ENCODE data around the gene ANK2. TPM values are rescaled to one million over a fixed set of nuclear protein-coding genes. Genes with fewer than 3 reads are reported as not detected.
"Not testable (repeated sequence)": the region's sequence is repeated elsewhere in the genome, so short reads cannot be mapped to it uniquely, and the experiment has no call there.

Gene ANK2
- total RNA-seq, 1 experiment from 2014 or later = 0.08 TPM

DNA sequence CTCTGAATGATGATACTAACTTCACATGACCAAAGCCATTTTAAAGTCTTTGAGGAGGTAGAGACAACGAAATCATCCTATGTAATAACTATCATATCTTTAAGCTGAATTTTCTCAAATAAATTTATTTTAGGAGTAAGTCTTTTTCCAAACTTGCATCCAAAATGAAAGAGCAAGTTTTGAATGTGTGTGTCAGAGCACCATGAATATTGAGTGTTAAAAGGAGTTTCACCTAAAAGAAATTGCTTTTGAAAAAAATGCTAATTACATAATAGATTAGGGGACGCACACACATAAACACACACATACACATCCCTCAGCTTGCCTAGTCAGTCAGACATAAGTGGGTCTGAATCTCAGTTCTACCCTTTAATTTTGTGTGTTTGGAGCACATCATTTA, 1.9 kb downstream of the ANK2 start:
- no peak for DNase-seq (ENCODE audit: low spot score)

- DNase-seq (ENCODE audit: low spot score) = no peak
These were observed 3.0 kb downstream of the ANK2 start for GRCh38 chr4:113052379-113052951.

- DNase-seq (ENCODE audit: low spot score) = no peak
These were observed 4.4 kb downstream of the ANK2 start for GRCh38 chr4:113053883-113054282.

- DNase-seq (ENCODE audit: low spot score) = no peak
These were observed 6.9 kb downstream of the ANK2 start for GRCh38 chr4:113056318-113056717.

- peak; percentile 6 for DNase-seq (ENCODE audit: low spot score)
These were observed 8.4 kb downstream of the ANK2 start for GRCh38 chr4:113057891-113058290.

- no peak for DNase-seq (ENCODE audit: low spot score)
These were observed 10.2 kb downstream of the ANK2 start for GRCh38 chr4:113059449-113060182.

DNA sequence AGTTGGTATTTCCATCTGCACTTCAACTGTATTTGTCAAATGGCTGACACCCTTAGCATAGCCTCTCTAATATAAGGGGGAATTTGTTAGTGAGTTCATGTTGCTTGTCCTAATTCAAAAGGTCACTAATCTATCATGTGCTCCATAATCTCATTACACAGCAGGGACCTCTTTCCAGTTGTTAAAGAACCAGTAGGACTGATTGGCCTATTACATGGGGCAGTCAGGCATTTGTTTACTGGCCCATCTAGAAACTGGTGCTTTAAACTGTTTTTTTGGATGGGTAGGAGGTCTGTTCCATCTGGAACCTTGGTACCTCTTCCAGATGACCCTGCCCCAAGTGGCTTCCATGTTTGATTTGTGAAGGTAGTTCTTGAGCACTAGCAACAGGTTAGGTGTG, 11.4 kb downstream of the ANK2 start:
- no peak for DNase-seq (ENCODE audit: low spot score)

- no peak for DNase-seq (ENCODE audit: low spot score)
These were observed 14.8 kb downstream of the ANK2 start for GRCh38 chr4:113064244-113064643.

- DNase-seq (ENCODE audit: low spot score) = no peak
These were observed 16.2 kb downstream of the ANK2 start for GRCh38 chr4:113065629-113066028.

- not testable (repeated sequence) for DNase-seq (ENCODE audit: low spot score)
These were observed 19.3 kb downstream of the ANK2 start for GRCh38 chr4:113068771-113069170.

DNA sequence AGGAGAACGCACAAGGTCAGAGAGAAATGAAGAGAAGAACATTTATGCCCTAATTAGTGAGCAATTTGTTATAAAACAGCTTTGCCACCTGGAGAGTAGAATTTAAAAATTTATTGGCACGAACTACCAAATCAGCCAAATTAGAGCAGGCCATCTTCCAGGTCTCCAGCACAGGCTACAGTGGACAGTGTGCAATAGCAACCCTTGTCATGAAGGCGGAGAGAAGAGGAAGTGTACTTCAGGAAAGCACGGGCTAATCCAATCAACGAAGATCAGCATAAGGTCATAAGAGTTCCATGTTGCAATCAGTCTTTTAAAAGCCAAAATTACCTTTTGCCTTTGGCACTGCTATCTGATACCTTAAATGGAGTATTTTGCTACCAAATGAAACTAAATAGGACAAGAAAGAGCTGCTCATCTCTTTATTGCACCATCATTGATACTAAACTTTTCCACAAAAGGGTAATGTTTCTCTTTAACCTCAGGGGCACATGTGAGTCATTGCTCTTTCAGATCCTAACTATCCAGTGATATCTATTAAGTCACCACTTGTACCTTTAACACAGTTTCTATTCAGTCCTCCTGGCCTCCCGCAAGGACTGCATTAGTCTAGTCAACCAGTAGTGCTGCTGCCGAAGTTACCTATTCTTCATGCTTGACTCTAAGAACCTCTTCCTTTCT, 19.9 kb downstream of the ANK2 start:
- no peak for DNase-seq (ENCODE audit: low spot score)

DNA sequence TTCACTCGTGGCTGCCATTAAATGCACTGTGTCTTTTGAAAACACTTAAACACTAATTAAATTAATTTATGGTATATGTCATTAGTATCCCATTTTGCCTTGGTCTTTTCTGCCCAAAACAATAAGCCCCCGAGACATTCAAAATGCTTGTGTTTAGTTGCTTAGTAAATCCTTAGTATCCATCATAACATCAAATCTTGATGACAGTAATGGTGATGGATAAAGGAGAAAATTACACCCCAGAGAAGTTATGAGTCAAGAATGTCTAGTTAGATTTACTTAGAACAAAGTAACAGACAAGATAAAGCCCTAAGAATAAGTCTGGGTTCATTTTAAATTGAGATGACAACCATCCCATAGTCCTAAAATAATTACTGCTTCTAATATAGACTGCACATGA, 21.3 kb downstream of the ANK2 start:
- no peak for DNase-seq (ENCODE audit: low spot score)

GRCh38 chr4:113071274-113071673, 21.8 kb downstream of the ANK2 start:
- no peak for DNase-seq (ENCODE audit: low spot score)

- DNase-seq (ENCODE audit: low spot score) = no peak
These were observed 22.4 kb downstream of the ANK2 start for GRCh38 chr4:113071805-113072204.

DNA sequence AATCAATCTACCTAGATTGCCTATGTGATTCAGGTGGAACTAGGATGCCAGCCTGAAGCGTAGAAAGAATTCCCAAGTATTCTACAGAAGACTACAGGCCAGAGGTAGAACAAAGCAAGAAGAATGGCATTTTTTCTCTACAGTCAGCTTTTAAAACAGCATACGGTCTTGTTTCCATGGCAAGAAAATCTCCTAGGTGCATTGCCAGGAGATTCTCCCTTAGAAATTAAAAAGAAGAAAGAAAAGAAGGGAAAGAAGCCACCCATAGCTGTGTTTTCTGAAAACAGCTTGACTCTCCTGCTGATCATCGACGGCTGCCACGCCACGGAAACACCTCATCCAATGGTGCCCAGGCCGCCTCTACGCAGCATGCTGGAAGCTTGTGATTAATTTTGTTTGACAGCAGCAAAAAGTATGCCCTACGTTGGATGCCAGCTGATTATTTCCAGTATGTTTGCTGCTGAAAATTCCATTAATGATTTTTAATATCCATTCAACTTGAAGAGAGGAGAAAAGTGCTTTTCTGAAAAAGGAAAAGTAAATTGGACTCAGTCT, 24.1 kb downstream of the ANK2 start:
- no peak for DNase-seq (ENCODE audit: low spot score)

DNA sequence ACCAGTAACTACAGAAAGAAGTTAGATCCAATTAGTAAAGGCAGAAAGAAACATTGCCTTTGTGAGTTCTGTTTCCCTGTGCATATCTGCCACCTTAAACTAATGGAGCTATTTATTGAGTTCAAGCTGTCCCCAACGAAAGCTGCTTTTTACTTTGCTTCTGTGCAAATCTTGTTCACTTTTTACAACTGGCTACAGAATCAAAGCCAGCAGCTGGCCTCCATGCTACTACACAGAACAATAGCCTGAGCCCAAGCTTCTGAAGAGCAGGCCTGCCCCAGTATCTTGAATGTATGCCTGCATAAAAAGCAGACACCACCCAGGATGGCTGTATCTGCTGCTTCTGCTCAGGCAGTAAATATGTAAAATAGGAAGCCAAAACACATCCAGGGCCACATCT, 28.1 kb downstream of the ANK2 start:
- DNase-seq (ENCODE audit: low spot score) = no peak

DNA sequence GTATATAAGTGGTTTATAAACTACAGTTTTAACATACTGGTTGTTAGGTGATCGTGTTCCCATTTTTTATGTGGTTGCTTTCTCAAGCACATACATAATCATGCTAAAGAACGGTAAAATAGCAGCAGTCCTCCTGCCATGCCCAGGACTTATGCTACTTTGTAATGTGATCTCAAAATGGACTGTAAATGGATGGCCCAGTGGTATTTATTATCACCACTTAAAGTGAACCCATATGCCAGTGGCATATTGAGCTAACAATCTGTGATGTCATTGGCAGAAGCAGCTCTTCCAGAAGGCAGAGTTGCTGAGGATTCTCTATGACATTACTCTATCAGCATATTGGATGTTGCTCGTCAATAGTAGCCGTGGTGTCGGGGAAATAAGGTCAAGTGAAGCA, 28.6 kb downstream of the ANK2 start:
- no peak for DNase-seq (ENCODE audit: low spot score)

DNA sequence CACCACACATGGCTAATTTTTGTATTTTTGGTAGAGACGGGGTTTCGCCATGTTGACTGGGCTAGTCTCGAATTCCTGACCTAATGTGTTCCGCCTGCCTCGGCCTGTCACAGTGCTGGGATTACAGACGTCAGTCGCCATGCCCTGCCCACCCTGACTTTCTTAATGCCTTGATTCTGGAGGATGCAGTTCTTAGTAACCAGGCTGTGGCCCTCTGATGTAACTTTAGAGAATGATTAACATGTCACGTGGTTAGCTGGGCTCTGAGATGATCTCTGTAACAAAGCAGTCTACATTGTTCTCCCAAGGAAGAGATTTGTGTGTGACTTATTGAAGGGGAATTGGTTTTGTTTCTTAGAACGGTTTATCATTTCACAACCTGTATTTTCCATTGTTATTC, 30.6 kb downstream of the ANK2 start:
- DNase-seq (ENCODE audit: low spot score) = peak; percentile 63

DNA sequence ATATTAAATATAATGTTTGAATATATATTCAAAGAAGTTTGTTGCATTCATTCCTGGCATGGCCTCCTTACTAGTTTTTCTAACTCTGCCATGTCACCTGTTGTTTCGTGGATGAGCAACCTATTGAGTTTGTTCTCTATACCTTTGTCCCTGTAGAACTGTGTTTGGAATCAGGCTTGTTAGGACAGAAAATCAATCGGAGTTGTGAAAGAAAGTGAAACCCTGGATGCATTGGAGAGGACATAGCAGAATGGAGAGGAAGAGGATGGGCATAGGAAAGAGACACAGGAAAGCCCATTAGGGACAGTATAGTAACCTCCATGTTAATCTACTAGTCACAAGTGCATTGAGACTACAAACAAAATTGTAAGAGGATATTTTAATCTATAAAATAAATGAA, 31.2 kb downstream of the ANK2 start:
- no peak for DNase-seq (ENCODE audit: low spot score)

GRCh38 chr4:113083346-113083745, 33.9 kb downstream of the ANK2 start:
- DNase-seq (ENCODE audit: low spot score) = no peak

DNA sequence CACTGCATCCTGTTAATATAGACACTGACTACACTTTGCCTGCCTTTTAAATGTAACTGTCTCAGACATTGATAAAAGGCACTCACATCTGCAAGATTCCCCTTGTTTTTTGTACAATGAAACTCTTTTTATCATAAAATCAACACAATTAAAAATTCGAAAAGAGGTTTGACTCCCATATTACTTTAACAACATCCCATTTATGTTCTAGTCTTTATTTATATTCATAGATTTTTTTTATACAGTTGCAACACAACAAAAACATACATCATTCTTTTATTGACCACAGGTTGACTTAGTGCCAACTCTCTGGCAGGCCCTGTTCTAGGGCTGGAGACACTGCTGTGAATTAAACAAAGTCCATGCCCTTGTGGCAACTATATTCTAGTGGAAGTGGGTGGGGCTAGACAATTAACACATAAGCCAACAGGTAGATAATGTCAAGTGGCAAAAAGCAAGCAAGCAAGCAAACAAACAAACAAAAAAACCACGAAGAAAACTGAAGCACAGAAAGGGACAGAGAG, 36.8 kb downstream of the ANK2 start:
- DNase-seq (ENCODE audit: low spot score) = no peak

GRCh38 chr4:113088050-113088449, 38.6 kb downstream of the ANK2 start:
- no peak for DNase-seq (ENCODE audit: low spot score)
